Nasal cavity respiratory epithelium epithelial cell of viscerocranial mucosa (primary cell): ENCODE measurements around the gene CLEC11A. TPM values are rescaled to one million over a fixed set of nuclear protein-coding genes. Genes with fewer than 3 reads are reported as not detected.

Experiments
- total RNA-seq: library from RNA; depleted of rRNA; stranded (reverse); fragments of >200 nt; gene quantifications from 2 replicates; pipeline ENCODE4 v1.2.3, GENCODE V29; 2014

CLEC11A gene
- total RNA-seq: under 0.01 and 0.07 TPM in 2 replicates

GRCh38 chr19:50723069-50723468, at the start of gene CLEC11A:
CLEC11A (plus strand) TSS chr19:50723364; CDS start chr19:50723526, 162 bp downstream.

GRCh38 chr19:50719566-50719965, 3.6 kb upstream of the CLEC11A start, which contains the start of gene SHANK1:
SHANK1 (minus strand) TSS chr19:50719802; CDS start chr19:50716919, 2,883 bp downstream.

GRCh38 chr19:50770164-50770563, 47.0 kb downstream of the CLEC11A start, which contains the start of gene GPR32:
GPR32 (plus strand) TSS chr19:50770464; CDS start chr19:50770601, 137 bp downstream.

Other genes starting within 250 kb of the CLEC11A start
- gene EMC10, start 246.9 kb upstream of the CLEC11A start, total RNA-seq: 29.4 and 44.4 TPM in 2 replicates
- gene GARIN5A, start 246.5 kb upstream of the CLEC11A start, total RNA-seq: 0.68 and 1.4 TPM in 2 replicates
- gene JOSD2, start 212.2 kb upstream of the CLEC11A start, total RNA-seq: 14.4 and 19.5 TPM in 2 replicates
- not detected in 2 replicates for gene ASPDH, start 209.5 kb upstream of the CLEC11A start, total RNA-seq
- gene LRRC4B, start 154.9 kb upstream of the CLEC11A start, total RNA-seq: not detected in 2 replicates
- not detected in 2 replicates for gene SYT3, start 83.5 kb upstream of the CLEC11A start, total RNA-seq
- 0.68 TPM in 1 of 2 replicates, not detected in the other for gene C19orf81, start 73.9 kb upstream of the CLEC11A start, total RNA-seq
- gene SHANK1, start 3.6 kb upstream of the CLEC11A start, total RNA-seq: under 0.01 TPM in 1 of 2 replicates, not detected in the other
- not detected in 2 replicates for gene GPR32, start 47.1 kb downstream of the CLEC11A start, total RNA-seq
- not detected in 2 replicates for gene ACP4, start 67.1 kb downstream of the CLEC11A start, total RNA-seq
- gene KLK1, start 100.4 kb downstream of the CLEC11A start, total RNA-seq: 0.14 TPM in 1 of 2 replicates, not detected in the other
- not detected in 2 replicates for gene KLK15, start 110.2 kb downstream of the CLEC11A start, total RNA-seq
- gene KLK3, start 131.6 kb downstream of the CLEC11A start, total RNA-seq: not detected in 2 replicates
- gene KLK2, start 150.1 kb downstream of the CLEC11A start, total RNA-seq: not detected in 2 replicates
- gene KLK4, start 188.0 kb downstream of the CLEC11A start, total RNA-seq: not detected in 2 replicates
- gene KLK5, start 229.7 kb downstream of the CLEC11A start, total RNA-seq: 25.0 and 189 TPM in 2 replicates
- 2.5 and 3.4 TPM in 2 replicates for gene KLK6, start 246.2 kb downstream of the CLEC11A start, total RNA-seq